Activated CD4-positive, CD25-positive, alpha-beta regulatory T cell treated with anti-CD3 and anti-CD28 coated beads, Interleukin-2, amount 50 U/mL, for 16 hours (primary cell): ENCODE results near the gene PAFAH2.
"Not testable (repeated sequence)": the region's sequence is repeated elsewhere in the genome, so short reads cannot be mapped to it uniquely, and the experiment has no call there.

Source experiments
- DNase-seq: peaks from one replicate; pipeline ENCODE4 v3.0.0-alpha.2; 2020; ENCODE audit warnings: low read depth, low spot score

PAFAH2 gene

GRCh38 chr1:25933479-25934365 lies 64.1 kb downstream of the PAFAH2 start:
- no peak for DNase-seq

- not testable (repeated sequence) for DNase-seq
Measured at GRCh38 chr1:25932811-25933400, 65.0 kb downstream of the PAFAH2 start.

GRCh38 chr1:25932321-25932720 lies 65.5 kb downstream of the PAFAH2 start:
- no peak for DNase-seq

GRCh38 chr1:25929016-25929415 lies 68.8 kb downstream of the PAFAH2 start:
- no peak for DNase-seq

GRCh38 chr1:25927521-25928265 lies 70.2 kb downstream of the PAFAH2 start:
- DNase-seq, result no peak

- no peak for DNase-seq
Measured at GRCh38 chr1:25926731-25927496, 70.9 kb downstream of the PAFAH2 start.

GRCh38 chr1:25924454-25924853 lies 73.4 kb downstream of the PAFAH2 start:
- DNase-seq, result no peak

- no peak for DNase-seq
Measured at GRCh38 chr1:25922971-25923552, 74.8 kb downstream of the PAFAH2 start.

GRCh38 chr1:25922056-25922970 lies 75.5 kb downstream of the PAFAH2 start:
- DNase-seq, result no peak

- DNase-seq, result no peak
Measured at GRCh38 chr1:25918615-25919014, 79.2 kb downstream of the PAFAH2 start.

GRCh38 chr1:25917996-25918395 lies 79.9 kb downstream of the PAFAH2 start:
- no peak for DNase-seq

- no peak for DNase-seq
Measured at GRCh38 chr1:25916460-25916859, 81.4 kb downstream of the PAFAH2 start.

- DNase-seq, result no peak
Measured at GRCh38 chr1:25914074-25914995, 83.5 kb downstream of the PAFAH2 start.

GRCh38 chr1:25913206-25913605 lies 84.7 kb downstream of the PAFAH2 start:
- DNase-seq, result no peak

- no peak for DNase-seq
Measured at GRCh38 chr1:25912076-25912831, 85.6 kb downstream of the PAFAH2 start.

GRCh38 chr1:25911162-25911561 lies 86.7 kb downstream of the PAFAH2 start:
- no peak for DNase-seq
